Measurements from ENCODE around the gene HIF3A.

- TF ChIP-seq FOXP2 (optimal IDR thresholded peaks at IDR 0.05; ENCODE audit: control extremely low read depth, extremely low read length, insufficient read depth) = no peak
- TF ChIP-seq POLR2AphosphoS5 (IDR thresholded peaks at IDR 0.05; ENCODE audit: borderline replicate concordance, low read depth, low read length) = no peak
- no peak for TF ChIP-seq EZH2 (IDR thresholded peaks at IDR 0.05)
These were observed 22.8 kb downstream of the HIF3A start for GRCh38 chr19:46319613-46320012.

Data from SK-N-MC (cell line).